C4-2B (cell line): ENCODE results near the gene CHMP5.

Source experiments
- H3K27ac ChIP-seq: fragments of 450-650 bp; 2 replicates; pipeline ENCODE4 v1.5.1; 2017
- CTCF ChIP-seq: fragments of 450-650 bp; conservative IDR thresholded peaks from 2 replicates; pipeline ENCODE4 v1.5.1; 2017; ENCODE audit warnings: mild to moderate bottlenecking
- ZFX ChIP-seq: fragments of 450-650 bp; IDR thresholded peaks from 2 replicates; pipeline ENCODE4 v1.6.1; 2017

CHMP5 gene

GRCh38 chr9:33264473-33265177 is at the start of gene CHMP5, which contains the start of gene BAG1:
CHMP5 (plus strand) TSS chr9:33265049; CDS start chr9:33265079, 30 bp downstream.
BAG1 (minus strand) TSS chr9:33264708.
- H3K27ac ChIP-seq = peak within 1 kb of the TSS; percentile 93
- TF ChIP-seq CTCF = peak; percentile 27
- peak; percentile 82 for TF ChIP-seq ZFX

GRCh38 chr9:33220681-33221567 is 43.9 kb upstream of the CHMP5 start:
- TF ChIP-seq ZFX = no peak
- H3K27ac ChIP-seq = no peak overlapping the region

- no peak for TF ChIP-seq CTCF
- TF ChIP-seq ZFX = no peak
- no peak overlapping the region for H3K27ac ChIP-seq
These were observed 43.3 kb upstream of the CHMP5 start for GRCh38 chr9:33221568-33221884.

- H3K27ac ChIP-seq = no peak overlapping the region
- TF ChIP-seq CTCF (no peak), ZFX (no peak)
These were observed 42.8 kb upstream of the CHMP5 start for GRCh38 chr9:33222031-33222430.

GRCh38 chr9:33223696-33224095 is 41.2 kb upstream of the CHMP5 start:
- no peak overlapping the region for H3K27ac ChIP-seq
- TF ChIP-seq ZFX (no peak), CTCF (no peak)

- no peak overlapping the region for H3K27ac ChIP-seq
- TF ChIP-seq ZFX (no peak), CTCF (peak; percentile 86)
These were observed 39.3 kb upstream of the CHMP5 start for GRCh38 chr9:33225319-33226147.

GRCh38 chr9:33227008-33227398 is 37.8 kb upstream of the CHMP5 start:
- H3K27ac ChIP-seq = no peak overlapping the region
- TF ChIP-seq ZFX (no peak), CTCF (no peak)
